HepG2 (cell line): ENCODE data around the gene ZNF101. TPM values are rescaled to one million over a fixed set of nuclear protein-coding genes. Genes with fewer than 3 reads are reported as not detected.

Experiments used
- ATAC-seq: fragments of 200-7000 bp; cut with Tn5 transposase; 3 replicates; pipeline ENCODE4 v1.9.1; 2020; ENCODE audit warnings: mild to moderate bottlenecking, moderate library complexity
- BruUV-seq: library from RNA; stranded (reverse); fragments of 400-500 nt; replicated peaks from 2 replicates; lab custom pipeline; 2021; lab: Mats Ljungman, UMichigan
- CTCF ChIA-PET: fragments of 300-600 bp; formaldehyde crosslinking; extraction: SDS; loops from one replicate; lab custom pipeline; 2021; ENCODE audit warnings: low total read pairs, inconsistent platforms, low intra/inter-chr PET ratio; lab: Yijun Ruan, JAX
- POLR2A ChIA-PET: fragments of 350-600 bp; sonication (Branson Sonifier 250); formaldehyde crosslinking; loops from one replicate; lab custom pipeline; 2020; ENCODE audit warnings: antibody characterized with exemption, inconsistent platforms; lab: Yijun Ruan, JAX
- DNase-seq: peaks from one replicate; pipeline ENCODE4 v3.0.0-alpha.2; 2015; ENCODE audit warnings: low spot score
- FAIRE-seq: peaks from 3 replicates; lab custom pipeline; 2011; peaks lifted over from hg19 to GRCh38; lab: Jason Lieb, UNC
- H2AFZ ChIP-seq: one replicate; pipeline ENCODE4 v1.6.1; 2011; ENCODE audit warnings: low read length, inconsistent platforms
- H3K27ac ChIP-seq: fragments of 300-600 bp; 3 replicates; pipeline ENCODE4 v1.8.0; 2011; ENCODE audit warnings: mixed run types, mild to moderate bottlenecking, mixed read lengths, low read length, inconsistent platforms; ENCODE audit not compliant: insufficient read depth; ENCODE audit errors: extremely low read length
- H3K27me3 ChIP-seq, 2 experiments: fragments of 200-600 bp in 1 of 2; 2 replicates in 1 of 2; 3 replicates in 1 of 2; pipeline versions ENCODE4 v1.6.0 to v1.8.0; 2011; ENCODE audit warnings: low read length in 2 of 2, mild to moderate bottlenecking in 2 of 2, moderate library complexity in 2 of 2, inconsistent platforms in 1 of 2; ENCODE audit not compliant: insufficient read depth in 2 of 2, control insufficient read depth in 1 of 2
- H3K36me3 ChIP-seq, 2 experiments: fragments of 200-600 bp in 1 of 2; replicated peaks in 1 of 2; 2 replicates in 1 of 2; 3 replicates in 1 of 2; pipeline versions ENCODE4 v1.5.1 to v1.8.0; 2011; ENCODE audit warnings: low read length in 2 of 2, inconsistent platforms in 1 of 2; ENCODE audit not compliant: insufficient read depth in 2 of 2, control insufficient read depth in 1 of 2
- H3K4me1 ChIP-seq: 2 replicates; pipeline ENCODE4 v1.5.1; 2012; ENCODE audit warnings: low read length, inconsistent platforms; ENCODE audit not compliant: insufficient read depth
- H3K4me2 ChIP-seq: 2 replicates; pipeline ENCODE4 v1.6.0; 2011; ENCODE audit warnings: low read depth, low read length, inconsistent platforms
- H3K4me3 ChIP-seq, 3 experiments: fragments of 200-600 bp in 1 of 3; sonication (generic), shearing (Covaris generic) in 1 of 3; replicated peaks in 1 of 3; 2 replicates each; pipeline ENCODE4 v1.5.1; 2011 to 2016; ENCODE audit warnings: low read length in 3 of 3, inconsistent platforms in 2 of 3, low read depth in 2 of 3, mild to moderate bottlenecking in 2 of 3, control low read depth in 1 of 3, mixed read lengths in 1 of 3; ENCODE audit not compliant: insufficient read depth in 1 of 3
- H3K79me2 ChIP-seq: one replicate; pipeline ENCODE4 v1.6.1; 2011; ENCODE audit warnings: low read length, inconsistent platforms; ENCODE audit not compliant: insufficient read depth
- H3K9ac ChIP-seq: 2 replicates; pipeline ENCODE4 v1.6.0; 2011; ENCODE audit warnings: mild to moderate bottlenecking, low read depth, low read length, inconsistent platforms; ENCODE audit not compliant: insufficient read depth
- H3K9me3 ChIP-seq: 2 replicates; pipeline ENCODE4 v1.5.1; 2012; ENCODE audit warnings: mild to moderate bottlenecking, low read length
- H4K20me1 ChIP-seq: 2 replicates; pipeline ENCODE4 v1.6.0; 2011; ENCODE audit warnings: inconsistent platforms, mild to moderate bottlenecking, low read length, moderate library complexity; ENCODE audit not compliant: insufficient read depth
- ATF6 ChIP-seq: sonication (generic); formaldehyde crosslinking; conservative IDR thresholded peaks from 2 replicates; pipeline ENCODE4 v1.4.0; 2020; ENCODE audit warnings: missing genetic modification reagents
- GMEB2 ChIP-seq: IDR thresholded peaks from 2 replicates; pipeline ENCODE4 v1.6.1; 2016; ENCODE audit warnings: missing biosample characterization, missing genetic modification reagents, low read depth
- HNRNPUL1 ChIP-seq: fragments of 200-400 bp; formaldehyde crosslinking; IDR thresholded peaks from 2 replicates; pipeline ENCODE4 v1.6.1; 2017; ENCODE audit warnings: low read depth, mild to moderate bottlenecking, low read length, moderate library complexity
- HOXD1 ChIP-seq: sonication (generic); formaldehyde crosslinking; IDR thresholded peaks from 2 replicates; pipeline ENCODE4 v1.5.0; 2020; ENCODE audit warnings: missing genetic modification reagents
- KMT2A ChIP-seq: sonication (generic); formaldehyde crosslinking; IDR thresholded peaks from 2 replicates; pipeline ENCODE4 v1.4.0; 2020; ENCODE audit warnings: missing genetic modification reagents
- NFE2 ChIP-seq: sonication (generic); formaldehyde crosslinking; IDR thresholded peaks from 2 replicates; pipeline ENCODE4 v1.4.0; 2020; ENCODE audit warnings: missing genetic modification reagents
- NPAS2 ChIP-seq: sonication (generic); formaldehyde crosslinking; IDR thresholded peaks from 2 replicates; pipeline ENCODE4 v1.8.0; 2022; ENCODE audit warnings: mild to moderate bottlenecking, missing genetic modification reagents, borderline replicate concordance
- SRY ChIP-seq: sonication (generic); formaldehyde crosslinking; IDR thresholded peaks from 2 replicates; pipeline ENCODE4 v1.8.0; 2022; ENCODE audit warnings: mild to moderate bottlenecking, missing genetic modification reagents
- TAF15 ChIP-seq: fragments of 200-400 bp; formaldehyde crosslinking; IDR thresholded peaks from one replicate; pipeline ENCODE4 v1.6.1; 2018; ENCODE audit warnings: mild to moderate bottlenecking, low read depth, low read length; ENCODE audit not compliant: poor library complexity, severe bottlenecking
- ZBTB21 ChIP-seq: sonication (generic); formaldehyde crosslinking; IDR thresholded peaks from 2 replicates; pipeline ENCODE4 v1.4.0; 2020; ENCODE audit warnings: missing genetic modification reagents
- ZMYM4 ChIP-seq: sonication (generic); formaldehyde crosslinking; IDR thresholded peaks from 2 replicates; pipeline ENCODE4 v1.8.1; 2023; ENCODE audit warnings: mild to moderate bottlenecking, missing genetic modification reagents
- ZNF180 ChIP-seq: sonication (generic); formaldehyde crosslinking; IDR thresholded peaks from 2 replicates; pipeline ENCODE4 v1.4.0; 2020; ENCODE audit warnings: low read depth, missing genetic modification reagents, borderline replicate concordance
- ZNF460 ChIP-seq: sonication (generic); formaldehyde crosslinking; IDR thresholded peaks from 2 replicates; pipeline ENCODE4 v1.5.1; 2020; ENCODE audit warnings: missing genetic modification reagents, mild to moderate bottlenecking, borderline replicate concordance
- WGBS: methylation state at CpG from one replicate; pipeline ENCODE4 v1.1.6; 2017; ENCODE audit warnings: low lambda C conversion rate; 5-methylcytosine and 5-hydroxymethylcytosine counted together
- in situ Hi-C: cut with HindIII; loops from 2 replicates; pipeline ENCODE4 v1.10.0; 2017; ENCODE audit warnings: low pct_unique_long_range_greater_than_20kb; ENCODE audit not compliant: extremely low pct_ligation_motif_present
- intact Hi-C: fragments of 100-400 bp; cut with micrococcal nuclease; formaldehyde crosslinking; loops from one replicate; pipeline ENCODE4 v1.10.0; 2022; ENCODE audit not compliant: unreplicated experiment
- polyA plus RNA-seq, 8 experiments: library from polyadenylated mRNA; depleted of rRNA in 3 of 8; stranded (reverse) in 7 of 8; unstranded in 1 of 8; fragments of >200 nt; fragmentation: Illumina TruSeq in 4 of 8; extraction: Trizol in 4 of 8; gene quantifications; 2 replicates each; pipeline versions ENCODE4 v1.2.1 to v1.2.3, GENCODE V29; 2011 to 2016; ENCODE audit warnings: low read depth in 4 of 8, missing spikeins in 1 of 8, mixed read lengths in 1 of 8; ENCODE audit not compliant: insufficient read depth in 1 of 8
- total RNA-seq, 5 experiments: library from RNA; depleted of rRNA; stranded (reverse); fragments of >200 nt; fragmentation: Illumina TruSeq; extraction: Trizol; gene quantifications; 2 replicates each; pipeline ENCODE4 v1.2.3, GENCODE V29; 2016; ENCODE audit warnings: low read depth in 1 of 5

The ZNF101 gene
- total and polyA plus RNA-seq, 2 of the 13 experiments (the other 11 are each of a cell fraction or from before 2014, with no cell fraction given), result 12.9 to 28.9 TPM

GRCh38 chr19:19710506-19710905, 41.9 kb downstream of the ZNF101 start:
- Histone ChIP-seq H3K27ac (no peak overlapping the region), H3K27me3 (no peaks in the 10 kb centered on the region), H3K9ac (no peak overlapping the region), H3K9me3 (peaks cover 90% of the 10 kb centered on the region), H2AFZ (no peak overlapping the region), H3K4me2 (no peak overlapping the region), H3K79me2 (no peaks in the 10 kb centered on the region), H3K36me3 (peaks cover 12 to 36% of the 10 kb centered on the region in 2 experiments), H3K4me3 (no peak overlapping the region), H4K20me1 (no peaks in the 10 kb centered on the region), H3K4me1 (no peaks in the 10 kb centered on the region)
- FAIRE-seq (no peak), DNase-seq (no peak), ATAC-seq (no peak)
- TF ChIP-seq NFE2 (no peak), NPAS2 (CRISPR knock-in tag) (no peak), ATF6 (CRISPR knock-in tag) (no peak), ZMYM4 (CRISPR knock-in tag) (no peak), GMEB2 (CRISPR knock-in tag) (no peak), ZNF460 (CRISPR knock-in tag) (no peak), HOXD1 (CRISPR knock-in tag) (no peak), KMT2A (CRISPR knock-in tag) (no peak), HNRNPUL1 (no peak), TAF15 (no peak), ZBTB21 (CRISPR knock-in tag) (no peak), ZNF180 (CRISPR knock-in tag) (no peak), SRY (CRISPR knock-in tag) (no peak)
- WGBS, result 100% methylated on average over 2 of the region's 2 CpGs
- BruUV-seq, result no TSS peak
- in situ Hi-C loops (no loop called here), intact Hi-C loops (no loop called here)
- ChIA-PET CTCF (no interaction called here), POLR2A (no interaction called here)
